ENCODE results near the gene KIF26B.

DNA sequence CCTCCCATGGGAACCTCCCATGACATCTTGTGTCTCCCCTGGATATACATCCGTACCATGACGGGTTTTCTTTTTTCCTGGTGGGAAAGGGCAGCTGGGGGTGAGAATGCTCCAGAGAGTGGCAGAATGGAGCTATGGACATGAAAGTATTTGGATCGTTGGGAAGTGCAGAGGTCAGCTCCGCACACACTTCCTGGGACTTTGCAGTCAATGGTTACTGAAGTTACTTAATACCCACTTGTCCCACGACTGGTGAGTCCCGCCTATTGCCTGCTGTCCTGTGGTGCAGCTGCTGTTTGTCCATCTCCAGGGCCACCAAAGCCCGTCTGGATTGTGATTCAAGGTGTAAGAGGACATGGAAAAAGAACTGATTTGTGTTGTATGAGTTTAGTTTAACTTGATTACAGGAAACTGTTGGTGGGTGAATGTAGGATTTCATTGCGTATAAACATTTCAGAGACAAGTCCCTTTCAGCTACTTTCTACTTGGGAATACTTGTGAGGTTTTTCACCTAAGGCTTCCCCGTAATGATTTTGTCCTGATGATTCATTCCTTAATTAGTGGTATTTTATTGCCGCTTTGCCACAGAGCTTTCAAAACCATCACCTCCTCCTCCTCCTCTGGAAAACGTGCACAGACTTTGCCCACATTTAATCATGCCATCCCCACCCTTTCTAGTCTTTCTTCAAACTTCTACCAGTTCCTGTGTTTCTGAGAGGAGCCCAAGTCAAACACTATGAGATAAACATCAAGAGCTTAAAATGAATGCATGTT lies 308.8 kb downstream of the KIF26B start:
- TF ChIP-seq POLR2AphosphoS5 (IDR thresholded peaks at IDR 0.05) (no peak), EP300 (IDR thresholded peaks at IDR 0.05) (no peak), POLR2A (IDR thresholded peaks at IDR 0.05) (no peak)
- TF ChIP-seq, protein P1, sequence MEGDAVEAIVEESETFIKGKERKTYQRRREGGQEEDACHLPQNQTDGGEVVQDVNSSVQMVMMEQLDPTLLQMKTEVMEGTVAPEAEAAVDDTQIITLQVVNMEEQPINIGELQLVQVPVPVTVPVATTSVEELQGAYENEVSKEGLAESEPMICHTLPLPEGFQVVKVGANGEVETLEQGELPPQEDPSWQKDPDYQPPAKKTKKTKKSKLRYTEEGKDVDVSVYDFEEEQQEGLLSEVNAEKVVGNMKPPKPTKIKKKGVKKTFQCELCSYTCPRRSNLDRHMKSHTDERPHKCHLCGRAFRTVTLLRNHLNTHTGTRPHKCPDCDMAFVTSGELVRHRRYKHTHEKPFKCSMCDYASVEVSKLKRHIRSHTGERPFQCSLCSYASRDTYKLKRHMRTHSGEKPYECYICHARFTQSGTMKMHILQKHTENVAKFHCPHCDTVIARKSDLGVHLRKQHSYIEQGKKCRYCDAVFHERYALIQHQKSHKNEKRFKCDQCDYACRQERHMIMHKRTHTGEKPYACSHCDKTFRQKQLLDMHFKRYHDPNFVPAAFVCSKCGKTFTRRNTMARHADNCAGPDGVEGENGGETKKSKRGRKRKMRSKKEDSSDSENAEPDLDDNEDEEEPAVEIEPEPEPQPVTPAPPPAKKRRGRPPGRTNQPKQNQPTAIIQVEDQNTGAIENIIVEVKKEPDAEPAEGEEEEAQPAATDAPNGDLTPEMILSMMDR (IDR thresholded peaks at IDR 0.05), result no peak

Data from stomach (tissue), 4 donors.